ENCODE data around the gene CFD.
"Not testable (repeated sequence)": the region's sequence is repeated elsewhere in the genome, so short reads cannot be mapped to it uniquely, and the experiment has no call there.

Gene CFD

DNA sequence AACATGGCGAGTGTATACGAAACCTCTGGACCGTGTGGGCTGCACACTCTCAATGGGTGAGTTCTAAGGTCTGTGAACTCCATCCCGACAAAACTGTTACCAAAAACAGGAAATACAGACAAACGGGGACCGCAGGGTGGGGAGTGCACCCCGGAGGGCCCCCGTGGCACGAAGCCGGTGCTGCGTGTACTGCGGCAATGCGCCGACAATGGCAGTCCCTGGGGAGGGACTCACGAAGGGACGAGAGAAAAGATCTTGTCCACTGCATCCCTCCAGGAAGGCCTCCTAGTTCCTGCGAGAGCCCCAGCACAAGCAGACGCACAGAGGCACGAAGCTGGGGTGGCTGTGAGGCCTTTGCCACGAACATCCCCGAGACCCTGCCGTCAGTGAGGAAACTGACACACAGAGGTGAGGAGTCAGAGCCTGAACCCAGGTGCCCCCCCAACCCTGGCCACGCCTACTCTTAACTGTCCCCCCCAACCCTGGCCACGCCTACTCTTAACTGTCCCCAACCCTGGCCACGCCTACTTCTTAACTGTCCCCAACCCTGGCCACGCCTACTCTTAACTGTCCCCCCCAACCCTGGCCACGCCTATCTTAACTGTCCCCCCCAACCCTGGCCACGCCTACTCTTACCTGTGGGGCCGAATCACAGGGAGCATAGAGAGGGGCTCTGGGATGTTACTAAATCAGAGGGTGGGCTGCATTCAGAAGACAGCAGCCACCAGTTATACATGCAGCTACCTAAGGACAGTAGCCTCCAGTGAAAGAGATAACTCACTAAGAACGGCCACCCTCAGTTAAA, 29.3 kb downstream of the CFD start:
- DNase-seq (ENCODE audit: low read depth in 2 of 2): no peak

DNA sequence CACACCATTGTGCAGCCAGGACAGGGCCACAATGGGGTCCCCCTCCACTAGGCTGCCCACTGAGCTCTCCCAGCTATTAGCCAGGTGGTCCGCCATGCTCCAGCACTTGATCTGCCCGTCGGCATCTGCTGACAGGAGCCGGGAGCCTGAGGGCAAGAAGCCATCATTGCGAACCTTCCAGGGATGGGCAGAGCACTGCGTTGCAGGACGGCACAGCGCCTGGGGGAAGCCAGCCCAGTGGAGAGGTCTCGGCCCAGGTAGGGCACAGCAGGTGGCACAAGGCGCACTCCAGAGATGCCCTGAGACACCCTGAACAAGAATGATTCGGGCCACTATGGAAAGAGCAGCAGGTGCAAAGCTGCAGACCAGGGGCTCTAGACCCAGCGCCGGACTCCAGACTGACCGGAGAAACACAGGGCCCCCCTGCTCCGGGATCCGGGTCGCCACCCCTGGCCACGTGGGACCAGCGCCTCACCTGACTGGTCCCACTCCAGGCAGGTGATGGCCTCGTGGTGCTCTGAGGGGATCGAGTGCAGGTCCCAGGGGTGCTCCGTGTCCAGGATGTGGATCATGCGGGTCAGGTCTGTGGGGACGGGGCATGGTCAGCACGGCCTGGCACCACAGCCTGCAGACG, 30.3 kb downstream of the CFD start:
- no peak for DNase-seq (ENCODE audit: low read depth in 2 of 2)

DNA sequence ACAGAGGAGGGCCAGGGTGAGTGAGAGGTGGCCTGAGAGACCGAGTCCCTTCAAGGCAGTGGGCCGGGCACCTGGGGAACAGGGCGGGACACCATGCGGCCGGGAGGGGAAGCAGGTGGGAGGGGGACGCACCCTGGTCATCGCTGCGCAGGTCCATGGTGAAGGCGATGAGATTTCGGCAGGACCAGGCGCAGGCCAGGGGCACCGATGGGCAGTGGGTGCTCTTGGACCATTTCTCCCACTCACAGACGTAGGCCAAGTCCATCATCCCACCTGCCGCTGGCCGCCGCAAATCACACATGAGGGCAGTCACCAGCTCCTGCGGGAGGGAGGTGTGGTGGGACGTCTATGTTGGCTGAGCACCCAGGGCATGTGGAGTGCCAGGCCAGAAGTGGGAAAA, 31.4 kb downstream of the CFD start:
- DNase-seq (ENCODE audit: low read depth in 2 of 2): no peak

DNA sequence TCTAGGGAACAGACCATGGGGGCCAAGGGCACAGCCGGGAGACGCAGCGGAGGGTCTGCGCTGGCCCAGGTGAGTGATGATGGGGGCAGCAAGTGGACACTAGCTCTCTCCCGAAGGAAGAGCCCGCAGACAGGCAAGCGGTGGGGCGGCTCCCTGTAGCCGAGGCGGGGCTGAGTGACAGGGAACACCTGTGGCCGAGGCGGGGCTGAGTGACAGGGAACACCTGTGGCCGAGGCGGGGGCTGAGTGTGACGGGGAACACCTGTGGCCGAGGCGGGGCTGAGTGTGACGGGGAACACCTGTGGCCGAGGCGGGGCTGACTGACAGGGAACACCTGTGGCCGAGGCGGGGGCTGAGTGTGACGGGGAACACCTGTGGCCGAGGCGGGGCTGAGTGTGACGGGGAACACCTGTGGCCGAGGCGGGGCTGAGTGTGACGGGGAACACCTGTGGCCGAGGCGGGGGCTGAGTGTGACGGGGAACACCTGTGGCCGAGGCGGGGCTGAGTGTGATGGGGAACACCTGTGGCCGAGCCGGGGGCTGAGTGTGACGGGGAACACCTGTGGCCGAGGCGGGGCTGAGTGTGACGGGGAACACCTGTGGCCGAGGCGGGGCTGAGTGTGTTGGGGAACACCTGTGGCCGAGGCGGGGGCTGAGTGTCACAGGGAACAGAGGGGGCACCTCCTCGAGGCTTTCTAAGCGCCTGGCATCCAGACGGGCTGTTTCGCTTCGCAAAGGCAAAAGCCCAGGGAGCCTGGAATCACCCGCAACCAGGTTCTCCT, 32.1 kb downstream of the CFD start:
- DNase-seq (ENCODE audit: low read depth in 2 of 2): not testable (repeated sequence)

DNA sequence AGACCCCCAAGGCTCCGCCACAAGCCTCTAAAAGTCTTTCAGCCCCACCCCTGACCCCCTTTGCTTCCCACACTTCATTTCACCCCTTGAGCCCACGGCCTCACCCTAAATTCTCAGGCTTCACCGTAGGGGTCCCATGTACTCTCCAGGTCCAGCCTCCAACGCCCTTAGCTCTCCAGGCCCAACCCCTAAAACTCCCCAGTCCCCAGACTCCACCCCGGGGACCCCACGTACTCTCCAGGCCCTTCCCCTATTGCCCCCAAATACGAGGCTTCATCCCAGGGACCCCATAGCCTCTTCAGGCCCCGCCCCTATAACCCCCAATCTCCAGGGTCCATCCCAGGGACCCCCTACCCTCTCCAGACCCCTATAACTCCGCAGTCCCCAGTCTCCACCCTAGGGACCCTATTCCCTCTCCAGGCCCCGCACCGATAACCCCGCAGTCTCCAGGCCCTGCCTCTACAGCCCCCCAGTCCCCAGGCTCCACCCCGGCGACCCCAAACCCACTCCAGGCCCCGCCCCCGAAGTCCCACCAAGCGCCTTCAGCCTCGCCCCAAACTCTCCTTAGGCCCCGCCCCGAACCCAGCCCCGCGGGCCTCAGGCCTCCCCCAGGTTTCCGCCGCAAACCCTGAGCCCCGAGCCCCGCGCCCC, 32.9 kb downstream of the CFD start:
- no peak for DNase-seq (ENCODE audit: low read depth in 2 of 2)

DNA sequence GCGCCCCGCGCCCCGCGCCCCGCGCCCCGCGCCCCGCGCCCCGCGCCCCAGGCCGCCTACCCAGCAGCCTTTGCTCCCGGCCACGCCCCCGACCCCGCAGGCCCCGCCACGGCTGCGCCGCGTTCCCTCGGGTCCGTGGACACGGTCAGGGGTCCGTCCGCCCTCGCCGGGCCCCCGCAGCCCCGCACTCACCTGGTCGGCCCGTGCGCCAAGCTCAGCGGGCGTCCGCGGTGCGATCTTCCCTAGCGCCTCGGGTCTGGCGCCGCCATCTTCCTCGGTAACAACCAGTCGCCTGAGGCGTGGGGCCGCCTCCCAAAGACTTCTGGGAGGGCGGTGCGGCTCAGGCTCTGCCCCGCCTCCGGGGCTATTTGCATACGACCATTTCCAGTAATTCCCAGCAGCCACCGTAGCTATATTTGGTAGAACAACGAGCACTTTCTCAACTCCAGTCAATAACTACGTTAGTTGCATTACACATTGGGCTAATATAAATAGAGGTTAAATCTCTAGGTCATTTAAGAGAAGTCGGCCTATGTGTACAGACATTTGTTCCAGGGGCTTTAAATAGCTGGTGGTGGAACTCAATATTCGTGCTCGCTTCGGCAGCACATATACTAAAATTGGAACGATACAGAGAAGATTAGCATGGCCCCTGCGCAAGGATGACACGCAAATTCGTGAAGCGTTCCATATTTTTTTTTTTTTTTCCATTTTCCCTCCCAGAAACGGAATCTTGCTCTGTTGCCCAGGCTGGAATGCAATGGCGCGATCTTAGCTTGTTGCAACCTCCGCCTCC, 33.6 kb downstream of the CFD start, which contains the start of the genes MED16 and RNU6-9:
Gene MED16, minus strand, starts transcription at position 294 of the 796 bp plus-strand sequence. CDS start 2,056 bp downstream, outside the sequence.
Gene RNU6-9, plus strand, starts transcription at position 591 of the 796 bp plus-strand sequence.
- DNase-seq (ENCODE audit: low read depth in 2 of 2): peak; percentile 82 to 84

DNA sequence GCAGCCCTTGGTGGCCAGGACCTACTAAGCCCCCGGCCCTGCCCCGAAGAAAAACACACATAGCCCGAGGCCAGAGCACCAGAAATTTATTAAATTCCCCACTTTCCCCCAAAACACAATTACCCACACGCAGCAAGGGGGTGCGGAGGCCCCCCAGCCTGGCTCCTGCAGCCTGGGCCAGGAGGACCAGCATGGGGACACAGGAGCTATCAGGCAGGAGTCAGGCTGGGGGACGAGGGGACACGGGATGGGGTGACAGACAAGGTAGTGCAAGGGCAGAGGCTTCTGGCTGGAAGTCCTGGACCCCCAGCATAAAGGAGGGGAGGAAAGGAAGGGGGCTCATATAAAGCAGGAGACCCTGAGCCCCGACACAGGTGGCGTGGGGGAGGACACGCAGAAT, 37.0 kb downstream of the CFD start:
- DNase-seq (ENCODE audit: low read depth in 2 of 2): no peak

DNA sequence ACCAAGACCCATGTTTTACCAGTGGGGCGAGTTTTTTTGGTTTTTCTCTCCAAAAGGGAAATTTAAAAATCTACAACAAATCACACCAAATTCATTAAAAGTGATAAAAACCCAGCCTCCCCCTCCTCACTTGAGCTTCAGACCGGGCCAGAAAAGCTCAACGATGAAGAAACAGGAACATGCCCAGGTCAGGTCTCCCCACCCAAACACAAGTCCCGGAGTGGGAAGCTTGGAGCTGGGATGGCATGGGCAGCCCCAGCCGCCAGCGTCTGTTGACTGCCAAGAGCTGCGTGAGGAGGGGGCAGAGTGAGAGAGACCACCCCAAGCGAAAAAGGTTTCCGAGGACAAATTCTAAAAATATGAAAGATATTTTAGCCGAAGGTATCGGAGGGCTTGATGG, 37.5 kb downstream of the CFD start:
- DNase-seq (ENCODE audit: low read depth in 2 of 2): no peak

DNA sequence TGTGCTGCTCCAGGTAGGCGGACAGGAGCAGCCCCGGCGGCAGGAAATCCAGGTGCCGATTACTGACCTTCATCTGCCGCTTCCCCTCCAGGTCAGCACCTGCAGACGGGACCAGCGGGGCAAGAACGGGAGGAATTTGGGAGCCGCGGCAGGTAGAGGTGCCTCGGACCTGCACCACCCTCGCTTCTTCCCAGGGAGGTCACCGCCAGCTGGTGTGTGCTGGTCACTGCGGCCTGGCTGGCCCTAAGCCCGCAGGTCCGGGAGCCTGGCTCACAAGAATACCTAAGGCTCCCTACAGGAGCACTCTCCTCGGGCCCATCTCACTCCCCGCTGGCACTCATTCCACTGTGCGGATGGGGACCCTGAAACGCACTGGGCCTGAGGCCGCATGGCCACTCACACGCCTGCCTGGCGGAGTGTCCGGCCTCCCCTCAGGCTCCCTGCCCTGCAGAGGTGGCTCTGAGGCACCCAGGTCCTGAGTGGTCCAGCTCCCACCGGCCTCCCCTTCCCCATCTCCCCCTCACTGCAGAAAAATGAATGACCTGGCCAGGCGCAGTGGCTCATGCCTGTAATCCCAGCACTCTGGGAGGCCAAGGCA, 38.1 kb downstream of the CFD start:
- DNase-seq (ENCODE audit: low read depth in 2 of 2): no peak

DNA sequence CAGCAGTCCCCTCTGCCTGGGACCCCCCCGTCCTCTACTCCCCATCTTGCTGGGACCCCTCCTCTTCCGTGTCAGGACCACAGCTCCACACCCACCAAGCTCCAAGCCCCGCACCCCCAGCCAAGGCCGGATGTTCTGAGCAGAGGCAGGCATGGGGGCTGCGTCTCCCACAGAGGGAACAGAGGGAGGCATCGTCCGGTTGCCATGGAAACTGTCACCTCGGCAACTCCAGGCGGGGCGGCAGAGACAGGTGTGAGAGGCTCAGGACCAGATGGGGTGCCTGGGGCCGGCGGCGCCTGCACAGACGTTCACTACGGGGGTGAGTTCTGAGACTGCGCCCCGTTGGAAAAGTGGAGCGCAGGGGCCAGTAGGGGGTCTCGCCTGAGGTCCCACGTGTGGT, 39.2 kb downstream of the CFD start:
- DNase-seq (ENCODE audit: low read depth in 2 of 2): no peak

DNA sequence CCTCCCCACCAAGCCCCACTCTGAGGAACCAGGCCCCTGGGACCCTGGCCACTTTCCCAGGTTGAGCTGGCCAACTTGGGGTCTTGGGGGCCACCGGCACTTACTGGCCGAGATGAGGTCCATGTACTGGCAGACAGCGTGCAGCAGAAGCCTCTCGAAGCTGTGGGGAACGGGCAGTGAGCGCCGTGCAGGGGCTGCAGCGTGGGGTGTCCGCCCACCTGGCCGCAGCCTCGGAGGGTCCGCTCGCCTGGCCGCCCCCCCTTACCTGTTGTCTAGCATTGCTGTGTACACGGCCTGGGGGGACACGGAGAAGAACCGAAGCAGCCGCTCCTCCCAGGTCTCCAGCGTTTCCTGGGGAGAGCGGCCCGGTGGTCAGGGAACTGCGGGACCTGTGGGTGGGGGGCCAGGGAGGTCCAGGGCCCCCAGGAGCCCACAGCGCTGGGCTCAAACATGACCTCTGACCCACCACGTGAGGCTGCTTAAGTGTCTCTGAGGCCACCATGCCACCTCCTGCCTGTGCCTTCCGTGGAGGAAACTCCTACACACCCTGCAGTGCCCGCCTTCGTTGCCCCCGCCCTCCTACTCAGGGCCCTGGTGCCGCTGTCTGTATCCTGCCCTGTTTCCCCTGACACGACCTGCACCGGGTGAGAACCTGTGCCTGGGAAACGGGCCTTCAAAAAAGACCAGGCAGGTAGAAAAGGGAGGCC, 40.0 kb downstream of the CFD start:
- DNase-seq (ENCODE audit: low read depth in 2 of 2): no peak

DNA sequence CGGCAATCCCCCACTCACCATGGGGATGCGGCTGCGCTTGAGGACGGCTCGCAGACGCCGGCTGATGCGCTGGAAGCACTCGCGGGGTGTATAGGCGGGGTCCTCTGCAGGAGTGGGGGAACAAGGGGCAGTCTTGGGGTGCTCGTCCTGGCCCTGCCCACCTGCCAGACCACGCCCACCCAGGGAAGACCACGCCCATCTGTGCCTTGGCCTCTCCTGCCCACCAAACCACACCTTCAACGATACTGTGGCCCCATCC, 40.5 kb downstream of the CFD start:
- no peak for DNase-seq (ENCODE audit: low read depth in 2 of 2)

DNA sequence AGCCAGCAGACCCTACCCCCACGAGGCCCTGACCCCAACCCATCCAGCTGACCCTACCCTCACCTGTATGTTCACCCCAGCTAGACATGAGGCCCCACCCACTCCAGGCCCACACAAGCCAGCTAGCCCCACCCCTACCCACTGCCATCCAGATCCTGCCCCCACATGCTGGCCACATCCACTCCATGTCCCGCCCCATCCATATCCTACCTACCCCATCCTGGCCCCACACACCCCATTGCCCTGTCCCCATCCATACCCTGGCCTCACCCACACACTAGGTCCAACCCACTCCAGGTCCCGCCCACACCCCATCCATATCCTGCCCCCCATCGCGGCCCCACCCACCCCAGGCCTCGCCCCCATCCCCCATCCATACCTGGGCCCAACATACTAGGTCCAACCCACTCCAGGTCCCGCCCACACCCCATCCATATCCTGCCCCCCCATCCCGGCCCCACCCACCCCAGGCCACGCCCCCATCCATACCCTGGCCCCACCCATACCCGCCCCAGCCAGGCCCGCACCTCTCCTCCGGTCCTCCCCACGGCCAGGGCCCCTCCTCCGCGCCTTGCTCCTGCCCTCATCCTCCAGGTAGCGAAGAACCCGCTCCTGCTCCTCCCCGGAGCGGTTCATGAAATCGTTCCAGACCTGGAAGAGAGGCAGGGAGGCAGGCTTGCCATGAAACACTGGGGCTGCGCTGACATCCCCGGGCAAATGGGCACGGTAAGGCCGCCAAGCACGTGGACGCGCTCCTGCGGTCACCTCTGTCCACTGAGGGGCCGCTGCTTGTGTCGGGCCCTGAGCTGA, 41.0 kb downstream of the CFD start:
- DNase-seq (ENCODE audit: low read depth in 2 of 2): no peak

DNA sequence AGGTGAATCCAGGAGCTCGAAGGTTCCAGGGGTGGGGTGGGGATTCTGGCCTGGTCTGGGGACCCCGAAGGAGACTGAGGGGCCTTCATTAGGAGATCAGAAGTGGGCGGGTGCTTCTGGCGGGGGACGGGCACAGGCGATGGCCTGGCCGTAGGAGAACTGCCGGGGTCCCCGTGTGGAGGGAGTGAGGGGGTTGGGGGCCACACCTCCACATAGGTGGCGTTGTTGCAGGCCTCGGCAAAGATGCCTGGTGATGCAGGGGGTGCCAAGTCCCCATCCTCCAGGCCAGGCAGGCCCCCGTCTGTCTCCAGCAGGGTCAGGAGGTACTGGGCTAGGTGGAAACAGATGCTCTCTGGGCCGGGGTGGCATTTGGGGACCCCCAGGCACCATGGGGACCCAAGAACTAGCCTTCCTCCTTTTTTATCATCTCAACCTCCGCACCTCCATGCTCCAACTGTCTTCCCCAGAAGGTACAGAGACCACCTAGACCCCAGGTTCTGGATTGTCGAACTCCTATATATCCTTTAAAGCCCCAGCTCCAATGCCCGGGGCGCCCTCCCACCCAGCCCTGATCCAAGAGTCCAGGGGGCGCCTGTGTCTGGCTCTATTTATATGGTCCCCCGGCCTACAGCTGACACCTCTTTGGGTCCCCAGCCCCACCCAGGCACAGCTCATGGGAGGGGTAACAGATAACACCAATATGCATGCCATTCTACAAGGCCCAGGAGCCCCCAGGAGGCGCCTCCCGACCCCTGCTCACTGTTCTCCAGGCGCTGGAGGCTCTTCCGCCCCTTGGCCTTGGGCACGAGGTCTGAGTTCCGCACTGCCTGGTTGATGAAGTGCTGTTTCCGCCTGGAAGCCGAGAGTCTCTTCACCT, 42.0 kb downstream of the CFD start:
- DNase-seq (ENCODE audit: low read depth in 2 of 2): no peak

DNA sequence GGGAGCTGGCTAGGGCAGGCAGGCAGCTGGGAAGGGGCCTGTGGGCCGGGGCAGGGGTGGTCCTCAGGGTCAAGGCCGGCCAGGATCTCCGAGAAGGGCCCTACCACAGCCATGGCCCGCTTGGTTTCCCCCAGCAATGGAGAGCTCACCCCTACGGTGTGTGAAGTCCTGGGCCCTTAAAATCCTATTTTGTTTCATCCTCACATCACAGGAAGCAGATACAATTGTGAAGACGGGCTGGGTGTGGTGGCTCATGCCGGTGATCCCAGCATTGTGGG, 42.6 kb downstream of the CFD start:
- no peak for DNase-seq (ENCODE audit: low read depth in 2 of 2)

DNA sequence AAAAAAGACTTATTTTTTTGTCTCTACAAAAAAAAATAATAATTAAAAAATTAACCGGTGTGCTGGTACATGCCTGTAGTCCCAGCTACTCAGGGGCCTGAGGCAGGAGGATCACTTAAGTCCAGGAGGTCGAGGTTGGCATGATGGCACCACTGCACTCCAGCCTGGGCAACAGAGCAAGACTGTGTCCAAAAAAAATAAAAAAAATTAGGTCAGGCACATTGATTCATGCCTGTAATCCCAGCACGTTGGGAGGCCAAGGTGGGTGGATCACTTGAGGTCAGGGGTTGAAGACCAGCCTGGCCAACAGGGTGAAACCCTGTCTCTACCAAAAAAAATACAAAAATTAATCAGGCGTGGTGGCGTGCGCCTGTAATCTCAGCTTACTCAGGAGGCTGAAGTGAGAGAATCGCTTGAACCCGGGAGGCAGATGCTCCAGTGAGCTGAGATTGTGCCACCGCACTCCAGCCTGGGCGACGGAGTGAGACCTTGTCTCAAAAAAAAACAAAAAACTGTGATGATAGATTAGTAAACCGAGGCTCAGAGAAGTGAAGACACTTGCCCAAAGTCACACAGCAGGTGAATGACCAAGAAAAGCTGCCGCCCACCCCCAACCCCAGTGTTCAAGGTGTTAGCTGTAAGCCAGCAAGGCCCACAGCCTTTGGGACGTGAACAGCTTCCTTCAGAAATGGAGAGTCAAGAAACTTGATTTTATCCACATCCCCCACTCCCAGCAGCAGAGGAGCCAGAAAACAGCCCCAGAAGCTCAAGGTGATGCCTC, 43.2 kb downstream of the CFD start:
- no peak for DNase-seq (ENCODE audit: low read depth in 2 of 2)

DNA sequence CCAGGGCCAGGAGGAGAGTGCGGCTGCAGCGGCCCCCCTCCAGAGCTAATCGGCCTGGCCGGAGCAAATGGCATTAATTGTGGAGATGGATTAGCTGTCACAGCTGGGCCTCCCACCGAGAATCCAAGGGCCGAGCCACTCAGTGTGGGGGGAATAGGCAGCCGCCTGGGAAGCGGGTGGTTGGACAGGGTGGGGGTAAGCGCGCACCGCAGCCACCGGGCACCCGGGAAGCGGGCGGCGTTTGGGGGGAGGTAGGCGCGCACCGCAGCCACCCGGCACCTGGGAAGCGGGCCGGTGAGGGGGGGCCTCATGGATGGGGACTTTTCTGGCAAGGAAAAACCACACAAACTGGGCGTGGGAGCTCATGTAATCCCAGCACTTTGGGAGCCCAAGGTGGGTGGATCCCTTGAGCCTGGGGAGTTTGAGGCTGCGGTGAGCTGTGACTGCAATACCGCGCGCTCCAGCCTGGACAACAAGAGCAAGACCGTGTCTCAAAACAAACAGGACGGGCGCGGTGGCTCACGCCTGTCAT, 43.9 kb downstream of the CFD start:
- DNase-seq (ENCODE audit: low read depth in 2 of 2): no peak

DNA sequence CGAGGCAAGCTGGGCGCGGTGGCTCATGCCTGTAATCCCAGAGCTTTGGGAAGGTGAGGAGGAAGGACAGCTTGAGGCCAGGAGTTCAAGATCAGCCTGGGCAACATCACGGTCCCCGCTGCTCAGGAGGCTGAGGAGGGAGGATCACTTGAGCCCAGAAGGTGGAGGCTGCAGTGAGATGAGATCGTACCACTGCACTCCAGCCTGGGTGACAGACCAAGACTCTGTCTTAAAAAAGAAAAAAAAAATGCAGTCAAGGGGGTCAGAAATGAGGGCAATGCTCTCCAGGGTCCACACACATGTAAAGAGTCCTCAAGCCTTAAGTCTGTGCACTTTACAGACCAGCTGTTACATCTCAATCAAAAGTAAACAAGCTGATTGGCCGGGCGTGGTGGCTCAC, 45.1 kb downstream of the CFD start:
- no peak for DNase-seq (ENCODE audit: low read depth in 2 of 2)
